ENCODE results near the gene SH3RF1.

- no peak for TF ChIP-seq POLR2A (IDR thresholded peaks at IDR 0.05; ENCODE audit: low read depth, low read length)
- no peak for TF ChIP-seq POLR2AphosphoS5 (IDR thresholded peaks at IDR 0.05; ENCODE audit: low read depth, low read length)
Observed at GRCh38 chr4:169109035-169109675, 161.6 kb downstream of the SH3RF1 start.

Measured in GM12891 (cell line).